Measurements from ENCODE around the gene SLC25A13. TPM values are rescaled to one million over a fixed set of nuclear protein-coding genes. Genes with fewer than 3 reads are reported as not detected.

Gene SLC25A13
- total RNA-seq, 2 donors from 2014 or later: 94.3 to 114 TPM

- H3K36me3 ChIP-seq (ENCODE audit: control insufficient read depth, insufficient read depth, low read length): peaks cover 4% of the 10 kb centered on the region
- 80 to 93% methylated on average over 1 to 3 of the region's 3 CpGs for WGBS, 2 experiments (ENCODE audit: insufficient coverage in 1 of 2, insufficient read length in 1 of 2)
- no peak overlapping the region for H3K4me3 Mint-ChIP-seq
- DNase-seq: no peak
- peaks cover 19% of the 10 kb centered on the region for H3K4me1 Mint-ChIP-seq
- H3K27ac ChIP-seq (ENCODE audit: low read depth, low read length): peak overlapping the region; percentile 24
- H3K27me3 ChIP-seq (ENCODE audit: control insufficient read depth, insufficient read depth, low read length, poor library complexity, severe bottlenecking): no peaks in the 10 kb centered on the region
- peaks cover 11% of the 10 kb centered on the region for H3K36me3 Mint-ChIP-seq (ENCODE audit: low read depth)
- H3K9me3 ChIP-seq (ENCODE audit: control insufficient read depth, low read length): no peaks in the 10 kb centered on the region
- no peaks in the 10 kb centered on the region for H3K9me3 Mint-ChIP-seq
- H3K4me3 ChIP-seq (ENCODE audit: low read length): no peak overlapping the region
- H3K9ac ChIP-seq (ENCODE audit: extremely low read depth, low read length, poor library complexity, severe bottlenecking): no peak overlapping the region
- no peak for TF ChIP-seq CTCF (conservative IDR thresholded peaks at IDR 0.05)
- H3K27me3 Mint-ChIP-seq (ENCODE audit: insufficient read depth): no peaks in the 10 kb centered on the region
- peaks cover 4% of the 10 kb centered on the region for H3K4me1 ChIP-seq (ENCODE audit: control insufficient read depth, insufficient read depth, low read length)
- no peak overlapping the region for H3K27ac Mint-ChIP-seq
Observed at GRCh38 chr7:96246919-96247318, 75.0 kb downstream of the SLC25A13 start.

DNA sequence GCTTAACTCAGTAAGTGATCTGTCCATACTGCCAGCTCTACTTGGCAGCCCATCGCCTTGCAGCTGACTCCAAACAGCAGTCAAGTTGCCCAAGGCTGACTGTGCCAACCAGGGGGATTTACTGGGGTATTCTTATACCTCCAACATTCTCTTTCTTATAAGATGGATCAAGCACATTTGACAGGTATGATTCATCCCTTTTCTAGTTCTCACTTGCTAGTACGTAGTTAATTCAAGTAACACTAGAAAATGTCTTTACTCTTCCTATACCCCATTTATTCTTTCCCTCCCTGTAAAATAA lies 77.0 kb downstream of the SLC25A13 start:
- no peak overlapping the region for H3K4me3 ChIP-seq (ENCODE audit: low read length)
- H3K36me3 ChIP-seq (ENCODE audit: control insufficient read depth, insufficient read depth, low read length): no peaks in the 10 kb centered on the region
- no peaks in the 10 kb centered on the region for H3K27me3 Mint-ChIP-seq (ENCODE audit: insufficient read depth)
- DNase-seq: no peak
- no peak for TF ChIP-seq CTCF (conservative IDR thresholded peaks at IDR 0.05)
- WGBS, 2 experiments (ENCODE audit: insufficient coverage in 1 of 2, insufficient read length in 1 of 2): 93 to 100% methylated on average over 1 to 2 of the region's 2 CpGs
- peaks cover 23% of the 10 kb centered on the region for H3K4me1 Mint-ChIP-seq
- H3K36me3 Mint-ChIP-seq (ENCODE audit: low read depth): no peaks in the 10 kb centered on the region
- no peaks in the 10 kb centered on the region for H3K9me3 ChIP-seq (ENCODE audit: control insufficient read depth, low read length)
- H3K9ac ChIP-seq (ENCODE audit: extremely low read depth, low read length, poor library complexity, severe bottlenecking): no peak overlapping the region
- no peak overlapping the region for H3K27ac Mint-ChIP-seq
- no peak overlapping the region for H3K4me3 Mint-ChIP-seq
- H3K27me3 ChIP-seq (ENCODE audit: control insufficient read depth, insufficient read depth, low read length, poor library complexity, severe bottlenecking): no peaks in the 10 kb centered on the region
- H3K9me3 Mint-ChIP-seq: no peaks in the 10 kb centered on the region
- H3K4me1 ChIP-seq (ENCODE audit: control insufficient read depth, insufficient read depth, low read length): peaks cover 4% of the 10 kb centered on the region
- H3K27ac ChIP-seq (ENCODE audit: low read depth, low read length): no peak overlapping the region

DNA sequence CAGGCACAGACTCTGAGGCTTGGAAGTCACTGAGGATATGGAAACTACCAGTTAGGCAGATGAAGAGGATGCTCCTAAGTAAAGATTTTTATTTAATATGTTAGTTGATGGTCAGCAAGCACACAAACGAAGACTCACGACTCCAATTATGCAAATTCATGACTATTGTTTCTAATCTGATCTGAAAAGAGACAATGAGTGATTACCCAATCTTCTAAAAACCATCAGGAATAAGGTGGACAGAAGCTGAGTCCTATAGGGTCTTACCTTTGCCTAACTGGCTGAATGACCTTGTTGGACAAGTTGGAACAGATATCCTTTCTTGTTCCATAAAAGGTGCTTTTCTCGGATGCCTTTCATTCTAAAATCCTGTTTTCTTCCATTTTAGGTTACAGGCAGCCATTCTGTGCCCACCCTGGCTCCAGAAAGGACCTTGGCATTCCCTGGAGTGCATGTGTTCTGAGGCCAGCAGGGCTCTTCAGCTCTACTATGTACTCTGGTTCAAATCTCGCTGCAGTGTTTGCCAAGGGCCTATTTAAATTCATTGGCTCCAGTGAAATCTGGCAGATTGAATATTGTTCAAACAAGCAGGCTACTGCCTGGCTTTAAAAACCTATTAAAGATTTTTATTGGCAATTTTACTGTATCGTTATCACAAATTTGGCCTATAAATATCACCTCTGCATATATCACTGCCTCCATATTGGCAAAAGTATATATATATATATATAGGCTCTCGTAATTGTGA lies 77.5 kb downstream of the SLC25A13 start:
- DNase-seq: no peak
- H3K4me3 ChIP-seq (ENCODE audit: low read length): no peak overlapping the region
- WGBS, 2 experiments (ENCODE audit: insufficient coverage in 1 of 2, insufficient read length in 1 of 2): 93 to 100% methylated on average over 4 to 6 of the region's 6 CpGs
- Mint-ChIP-seq H3K9me3 (no peaks in the 10 kb centered on the region), H3K4me3 (no peak overlapping the region), H3K27me3 (ENCODE audit: insufficient read depth) (no peaks in the 10 kb centered on the region), H3K36me3 (ENCODE audit: low read depth) (no peaks in the 10 kb centered on the region), H3K27ac (no peak overlapping the region), H3K4me1 (peaks cover 23% of the 10 kb centered on the region)
- no peaks in the 10 kb centered on the region for H3K36me3 ChIP-seq (ENCODE audit: control insufficient read depth, insufficient read depth, low read length)
- H3K9me3 ChIP-seq (ENCODE audit: control insufficient read depth, low read length): no peaks in the 10 kb centered on the region
- TF ChIP-seq CTCF (conservative IDR thresholded peaks at IDR 0.05): no peak
- no peak overlapping the region for H3K9ac ChIP-seq (ENCODE audit: extremely low read depth, low read length, poor library complexity, severe bottlenecking)
- no peaks in the 10 kb centered on the region for H3K27me3 ChIP-seq (ENCODE audit: control insufficient read depth, insufficient read depth, low read length, poor library complexity, severe bottlenecking)
- peaks cover 4% of the 10 kb centered on the region for H3K4me1 ChIP-seq (ENCODE audit: control insufficient read depth, insufficient read depth, low read length)
- no peak overlapping the region for H3K27ac ChIP-seq (ENCODE audit: low read depth, low read length)

Measured in endodermal cell (in vitro differentiated cells).